ENCODE data around the gene SPATA7. TPM values are rescaled to one million over a fixed set of nuclear protein-coding genes. Genes with fewer than 3 reads are reported as not detected.

SPATA7 gene
- total and polyA plus RNA-seq, 2 of the 4 experiments (the other 2 are of a cell fraction) = 6.6 to 10.0 TPM

GRCh38 chr14:88359500-88359899 lies 26.0 kb upstream of the SPATA7 start:
- Histone ChIP-seq H3K36me3 (ENCODE audit: control insufficient read depth, insufficient read depth, low read length) (no peaks in the 10 kb centered on the region), H2BK20ac (ENCODE audit: low read depth, low read length) (no peak overlapping the region), H2AK5ac (ENCODE audit: low read depth, low read length) (no peak overlapping the region), H3K9me3 (ENCODE audit: control insufficient read depth, insufficient read depth, low read length) (no peaks in the 10 kb centered on the region), H2BK120ac (ENCODE audit: low read depth, low read length) (no peak overlapping the region), H3K9ac (ENCODE audit: low read depth, low read length) (no peak overlapping the region), H3K23ac (ENCODE audit: low read depth, low read length) (no peak overlapping the region), H3K18ac (ENCODE audit: low read depth, low read length) (no peak overlapping the region), H3K4ac (ENCODE audit: low read depth, low read length) (no peak overlapping the region), H3K27me3 (ENCODE audit: control insufficient read depth, insufficient read depth, low read length) (no peaks in the 10 kb centered on the region), H3K27ac (ENCODE audit: insufficient read depth, low read length) (no peak overlapping the region), H3K4me1 (ENCODE audit: control insufficient read depth, insufficient read depth, low read length) (no peaks in the 10 kb centered on the region), H2BK5ac (ENCODE audit: low read depth, low read length, poor library complexity, severe bottlenecking) (no peak overlapping the region), H2AK9ac (replicated peaks; ENCODE audit: low read depth, low read length, poor library complexity) (no peak overlapping the region), H4K5ac (ENCODE audit: low read depth, low read length) (no peak overlapping the region), H2BK15ac (ENCODE audit: low read depth, low read length) (no peak overlapping the region), H3K9me1 (ENCODE audit: insufficient read depth, low read length) (no peaks in the 10 kb centered on the region), H4K8ac (ENCODE audit: low read depth in 2 of 2, low read length in 2 of 2) (no peak overlapping the region), H3K14ac (replicated peaks; ENCODE audit: low read depth, low read length) (no peak overlapping the region), H3K4me2 (ENCODE audit: low read depth, low read length) (no peak overlapping the region), H3K56ac (ENCODE audit: extremely low read depth, insufficient read depth, low read length) (no peak overlapping the region), H3K79me1 (ENCODE audit: low read depth in 1 of 2, low read length in 2 of 2) (no peaks in the 10 kb centered on the region), H4K20me1 (ENCODE audit: insufficient read depth, low read length) (no peaks in the 10 kb centered on the region), H4K91ac (ENCODE audit: insufficient read depth, low read depth, low read length) (no peak overlapping the region), H3K4me3 (ENCODE audit: insufficient read depth, low read depth, low read length) (no peak overlapping the region), H2AFZ (replicated peaks; ENCODE audit: low read length, poor library complexity) (no peak overlapping the region)
- in situ Hi-C loops (cut with MboI; ENCODE audit: low sequenced_read_pairs) = no loop called here
- no CpG with 5 or more reads among the region's 2 CpGs for WGBS, 2 experiments (ENCODE audit: extremely low coverage in 2 of 2, insufficient read length in 1 of 2)
- DNase-seq (no peak), ATAC-seq (ENCODE audit: low read depth) (no peak)
- ChIA-PET POLR2A (ENCODE audit: unreplicated experiment) (no interaction called here), CTCF (no interaction called here)
- dilution Hi-C loops (cut with HindIII; ENCODE audit: low sequenced_read_pairs, unreplicated experiment) = no loop called here
- TF ChIP-seq MXI1 (IDR thresholded peaks at IDR 0.05; ENCODE audit: borderline replicate concordance, low read depth, low read length) (no peak), CHD1 (IDR thresholded peaks at IDR 0.05; ENCODE audit: low read depth, low read length) (no peak), NFE2L2 (IDR thresholded peaks at IDR 0.05; ENCODE audit: low read depth, low read length) (no peak), RFX5 (IDR thresholded peaks at IDR 0.05; ENCODE audit: low read depth, low read length) (no peak)
- intact Hi-C loops (cut with micrococcal nuclease) = no loop called here
- no TSS peak for BruUV-seq (replicated peaks)
